DLD1 (cell line): Measurements from ENCODE around the gene RNF115.
"Not testable (repeated sequence)": the region's sequence is repeated elsewhere in the genome, so short reads cannot be mapped to it uniquely, and the experiment has no call there.

Source experiments
- in situ Hi-C: cut with HindIII; loops from 2 replicates; pipeline ENCODE4 v1.10.0; 2017; ENCODE audit warnings: low sequenced_read_pairs

RNF115 gene

DNA sequence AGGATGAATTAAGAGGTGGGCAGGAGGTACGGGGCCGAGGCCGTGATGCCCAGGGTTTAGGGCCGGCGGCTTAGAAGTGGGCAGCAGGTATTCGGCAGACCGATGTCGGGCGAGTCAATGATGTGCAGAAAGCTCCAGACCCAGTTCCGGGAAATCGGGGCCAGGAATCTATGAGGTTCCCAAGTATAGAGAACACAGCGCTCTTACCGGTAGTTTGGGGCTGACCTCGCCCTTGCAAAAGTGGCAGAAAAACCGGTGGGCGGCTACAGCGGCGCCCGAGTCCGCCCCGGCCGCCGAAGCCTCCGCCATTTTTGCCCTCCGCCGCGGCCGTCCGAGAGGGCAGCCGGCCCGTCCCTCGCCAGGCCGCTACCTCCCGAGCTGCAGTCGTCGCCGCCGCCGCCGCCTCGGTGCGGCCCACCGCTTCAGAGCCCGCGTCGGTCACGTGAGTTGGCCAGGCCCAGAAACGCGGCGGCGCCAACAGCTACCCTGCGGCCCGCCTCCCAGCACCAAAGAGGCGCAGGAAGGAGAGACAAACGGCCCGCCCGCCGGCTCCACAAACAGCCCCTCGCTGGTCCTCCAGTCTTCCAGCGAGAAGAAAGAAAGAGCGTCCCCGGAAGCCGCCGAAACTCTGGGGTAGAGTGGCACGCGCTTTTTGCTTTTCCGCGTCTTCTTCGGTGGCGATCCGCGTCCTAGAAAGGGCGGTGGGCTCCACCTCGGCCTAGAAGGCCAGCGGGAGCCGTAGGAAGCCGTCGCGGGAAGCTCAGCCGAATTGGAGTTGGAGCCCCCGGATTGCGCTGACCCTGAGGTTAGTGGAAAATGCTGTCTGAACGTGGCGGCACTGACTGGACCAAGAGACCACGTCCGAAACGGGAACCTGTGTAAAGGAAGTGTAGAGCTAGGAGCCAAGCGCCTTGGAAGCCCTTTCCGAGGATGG is at the start of gene RNF115, which contains the start of gene POLR3C:
Gene RNF115, minus strand, starts transcription at position 531 of the 934 bp plus-strand sequence. Its CDS starts 222 bp downstream, at position 309.
Gene POLR3C, plus strand, starts transcription at position 636 of the 934 bp plus-strand sequence. CDS start 1,577 bp downstream, outside the sequence.
- in situ Hi-C loops = no loop called here

DNA sequence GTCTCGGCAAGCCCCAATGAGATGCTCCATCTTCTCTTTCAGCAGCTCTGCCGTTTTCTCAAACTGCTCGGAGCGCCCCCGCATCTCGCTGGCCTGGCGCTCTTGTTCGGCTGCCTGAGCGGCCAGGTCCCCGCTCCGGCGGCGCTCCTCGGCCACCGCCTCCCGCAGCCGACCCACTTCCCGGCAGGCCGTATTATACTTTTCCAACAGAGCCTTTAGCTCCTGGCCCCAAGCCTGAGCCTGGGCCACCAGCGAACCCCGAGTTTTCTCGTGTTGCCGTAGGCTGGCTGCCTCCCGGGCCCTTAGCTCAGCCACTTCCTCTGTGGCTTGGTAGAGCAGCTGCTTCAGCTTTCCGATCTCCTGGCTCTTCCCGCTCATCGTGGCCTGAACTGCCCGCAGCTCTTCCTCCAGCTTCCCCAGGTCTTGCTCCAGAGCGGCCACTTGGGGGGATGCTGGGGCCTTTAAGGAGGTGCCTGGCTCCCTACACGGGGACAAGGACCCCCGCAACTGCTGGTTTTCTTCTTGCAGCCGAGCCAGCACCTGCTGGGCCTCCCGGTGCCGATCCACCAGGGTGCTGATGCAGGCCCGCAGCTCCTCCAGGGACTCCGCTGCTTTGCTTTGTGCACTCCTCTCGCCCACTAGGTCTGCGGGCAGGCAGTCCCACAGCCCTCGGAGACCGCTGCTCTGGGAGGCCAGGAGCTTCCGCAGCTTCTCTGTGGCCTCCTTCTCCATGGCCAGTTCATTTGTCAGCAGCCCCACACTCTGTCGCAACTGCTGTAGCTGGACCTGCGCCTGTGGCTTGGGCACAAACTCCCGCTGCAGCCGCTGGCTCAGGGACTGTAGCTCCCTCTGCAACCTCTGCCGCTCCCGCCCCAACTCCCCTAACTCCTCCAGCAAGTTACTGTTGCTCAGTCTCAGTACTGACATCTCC is 48.4 kb upstream of the RNF115 start:
- in situ Hi-C loops = no loop called here

DNA sequence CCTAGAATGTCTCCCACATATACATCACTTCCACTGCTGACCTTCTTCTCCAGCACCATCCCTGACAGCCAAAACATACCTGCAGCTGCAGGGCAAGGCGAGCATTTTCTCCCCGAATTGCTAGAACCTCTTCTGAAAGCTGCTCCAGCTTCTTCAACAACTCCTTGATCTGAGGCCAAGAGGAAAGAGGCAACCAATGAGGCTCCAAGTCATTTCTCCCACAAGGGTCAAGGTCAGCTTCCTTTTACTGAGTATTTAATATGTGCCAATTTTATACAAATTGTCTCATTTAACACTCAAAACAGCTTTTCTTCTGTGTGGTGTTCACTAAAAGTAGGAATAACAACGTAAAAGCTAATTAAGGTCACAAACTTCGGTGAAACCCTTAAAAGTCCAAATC is 44.3 kb upstream of the RNF115 start:
- in situ Hi-C loops = no loop called here

GRCh38 chr1:145863282-145864018 is 39.6 kb upstream of the RNF115 start:
- in situ Hi-C loops = no loop called here

DNA sequence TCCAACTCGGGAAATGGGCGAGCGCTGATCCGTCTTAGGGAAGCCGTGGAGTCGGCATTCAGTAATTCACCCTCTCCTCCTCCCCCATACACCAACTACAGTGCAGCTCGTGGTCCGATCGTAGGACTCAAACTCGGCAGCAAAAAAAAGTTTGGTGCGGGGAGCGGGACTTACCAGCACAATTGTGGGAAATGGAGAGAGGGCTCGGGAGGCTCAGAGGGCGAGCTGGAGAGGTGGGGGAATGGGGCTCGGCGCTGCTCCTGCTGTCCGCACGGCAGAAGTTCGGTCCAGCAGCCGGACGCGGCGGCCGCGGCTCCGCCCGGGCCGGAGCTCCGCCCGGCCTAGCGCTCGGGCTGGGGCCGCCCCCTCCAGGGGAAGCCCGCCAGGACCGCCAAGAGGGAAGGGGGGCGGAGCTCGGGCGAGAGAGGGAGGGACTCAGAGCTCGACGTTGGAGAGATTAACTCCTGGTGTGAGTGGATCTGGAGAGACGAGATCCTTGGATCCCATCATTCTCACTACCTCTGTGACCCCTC is 35.7 kb upstream of the RNF115 start:
- in situ Hi-C loops = loop anchor here (5.0 kb wide), 1 partner anchor 103 kb away; the partner anchor contains the start of genes ANKRD34A and POLR3GL

- in situ Hi-C loops = loop anchor here (5.0 kb wide), 1 partner anchor 103 kb away; the partner anchor contains the start of genes ANKRD34A and POLR3GL
Measured at GRCh38 chr1:145858901-145859490, 35.1 kb upstream of the RNF115 start, which contains the start of gene PIAS3. PIAS3 (minus strand) TSS chr1:145859081; CDS start chr1:145858990, 91 bp downstream.

GRCh38 chr1:145858238-145858900 is 34.5 kb upstream of the RNF115 start:
- in situ Hi-C loops = loop anchor here (5.0 kb wide), 1 partner anchor 104 kb away; the partner anchor contains the start of genes ANKRD34A and POLR3GL

DNA sequence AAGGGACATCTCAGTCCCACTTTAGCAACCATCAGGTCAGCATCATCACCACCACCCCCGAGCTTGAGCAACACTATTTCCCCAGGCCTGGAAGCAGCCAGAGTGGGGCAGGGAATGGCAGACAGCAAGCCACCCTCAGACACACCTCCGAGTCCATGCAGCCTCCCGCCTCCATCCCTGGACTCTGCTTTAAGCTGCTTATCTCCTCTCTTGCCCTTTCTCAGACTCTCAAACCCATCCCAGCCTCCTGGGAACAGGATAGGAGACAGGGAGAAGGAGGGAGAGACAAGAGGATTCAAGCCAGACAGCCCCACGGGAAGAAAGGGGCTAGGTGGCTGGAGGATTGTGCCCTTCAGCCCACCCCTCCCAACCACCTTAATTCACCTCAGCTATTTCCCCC is 33.3 kb upstream of the RNF115 start:
- in situ Hi-C loops = loop anchor here (5.0 kb wide), 1 partner anchor 105 kb away; the partner anchor contains the start of genes ANKRD34A and POLR3GL

- in situ Hi-C loops = loop anchor here (5.0 kb wide), 1 partner anchor 107 kb away; the partner anchor contains the start of genes ANKRD34A and POLR3GL
Measured at GRCh38 chr1:145855426-145855948, 31.6 kb upstream of the RNF115 start.

- in situ Hi-C loops = no loop called here
Measured at GRCh38 chr1:145849356-145850160, 25.7 kb upstream of the RNF115 start.

DNA sequence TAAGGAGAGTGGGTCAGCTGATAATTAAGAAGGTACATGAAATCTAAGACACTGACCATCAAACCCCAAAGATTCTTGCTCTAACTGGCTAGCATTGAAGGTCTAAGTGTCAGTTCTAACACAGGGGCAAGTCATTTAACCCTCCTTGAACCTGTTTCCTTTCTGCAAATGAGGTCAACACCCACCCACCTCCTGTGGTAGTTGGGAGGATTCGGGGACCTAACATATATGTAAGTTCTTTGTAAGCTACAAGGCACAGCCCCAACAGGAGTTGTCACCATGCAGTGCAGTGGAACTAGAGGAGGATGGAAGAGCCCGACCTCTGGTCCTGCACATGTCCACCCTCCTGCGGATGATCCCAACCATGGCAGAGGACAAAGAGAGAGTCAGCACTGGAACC is 23.9 kb upstream of the RNF115 start:
- in situ Hi-C loops = no loop called here

GRCh38 chr1:145846201-145846612 is 22.3 kb upstream of the RNF115 start:
- in situ Hi-C loops = no loop called here

DNA sequence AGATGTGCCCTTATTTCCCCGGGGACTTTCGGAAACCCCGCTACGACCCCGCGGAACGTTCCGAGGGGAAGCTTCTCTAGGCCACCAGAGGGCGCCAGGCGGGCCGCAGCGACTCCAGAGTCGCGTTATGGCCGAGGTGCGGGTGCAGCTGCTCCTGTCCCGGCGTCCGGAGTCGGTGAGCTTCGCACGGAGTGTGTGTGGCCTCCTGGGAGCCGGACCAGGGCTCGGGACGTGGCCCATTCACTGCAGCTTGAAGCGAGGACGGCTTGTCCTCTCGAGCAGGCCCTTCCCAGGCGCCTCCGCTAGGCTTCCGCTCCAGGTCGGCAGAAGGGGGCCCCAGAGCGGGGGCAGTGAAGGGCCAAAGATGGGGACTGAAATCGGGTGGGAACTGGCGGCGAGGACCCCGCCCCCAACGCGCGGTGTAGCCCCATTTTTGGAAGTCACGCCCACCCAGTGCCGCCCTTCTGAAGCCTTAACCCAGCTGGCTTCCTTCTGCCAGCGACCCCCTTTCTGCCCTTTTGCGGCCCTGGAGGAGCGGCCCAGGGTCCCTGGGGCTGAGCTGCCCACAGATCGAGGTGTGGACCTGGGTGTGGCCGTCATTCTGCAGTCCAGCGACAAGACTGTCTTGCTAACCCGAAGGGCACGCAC is 21.7 kb upstream of the RNF115 start, which contains the start of gene NUDT17:
Gene NUDT17, plus strand, starts transcription at position 117 of the 648 bp plus-strand sequence. Its CDS starts 11 bp downstream, at position 128.
- in situ Hi-C loops = no loop called here

- in situ Hi-C loops = no loop called here
Measured at GRCh38 chr1:145845144-145845513, 21.2 kb upstream of the RNF115 start.

DNA sequence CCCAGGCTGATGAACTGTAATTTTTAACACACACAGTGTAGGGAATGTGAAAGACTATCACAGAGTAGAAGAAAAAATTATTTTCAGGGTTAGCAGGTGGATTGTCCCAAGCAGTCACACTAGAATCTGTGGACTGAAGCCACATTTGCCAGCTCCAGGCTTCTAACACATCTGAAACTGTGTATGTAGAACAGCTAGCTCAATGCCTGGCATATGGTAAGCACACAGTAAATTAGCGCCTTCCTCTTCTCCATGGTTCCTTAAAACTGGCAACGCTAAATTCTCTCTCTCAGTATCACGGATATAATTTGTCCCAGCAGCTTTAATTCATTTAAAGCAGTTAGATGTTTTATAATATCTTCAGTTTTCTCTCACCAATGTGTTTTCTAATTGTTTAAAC is 19.1 kb upstream of the RNF115 start:
- in situ Hi-C loops = no loop called here

GRCh38 chr1:145837656-145838055 is 13.8 kb upstream of the RNF115 start:
- in situ Hi-C loops = no loop called here

DNA sequence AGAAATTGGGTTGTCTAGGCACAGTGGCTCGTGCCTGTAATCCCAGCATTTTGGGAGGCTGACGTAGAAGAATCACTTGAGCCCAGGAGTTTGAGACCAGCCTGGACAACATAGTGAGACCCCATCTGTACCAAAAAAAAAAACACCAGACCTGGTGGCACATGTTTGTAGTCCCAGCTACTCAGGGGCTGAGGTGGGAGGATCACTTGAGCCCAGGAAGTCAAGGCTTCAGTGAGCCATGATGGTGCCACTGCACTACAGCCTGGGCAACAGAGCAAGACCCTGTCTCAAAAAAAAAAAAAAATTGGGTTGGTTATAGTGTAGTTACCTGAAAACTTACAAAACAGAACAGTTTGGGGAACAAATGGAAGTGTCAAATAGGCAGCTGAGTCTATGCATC is 6.9 kb upstream of the RNF115 start:
- in situ Hi-C loops = not testable (repeated sequence)
